Ishikawa (cell line): Measurements from ENCODE around the gene DUSP10.
A peak's percentile ranks its signal among the peaks of the same experiment; 100 is the strongest.

Experiments used
- CEBPB ChIP-seq: IDR thresholded peaks from 2 replicates; pipeline ENCODE4 v1.6.1; 2012
- CREB1 ChIP-seq: IDR thresholded peaks from 2 replicates; pipeline ENCODE4 v1.6.1; 2012; ENCODE audit warnings: low read depth
- EGR1 ChIP-seq: IDR thresholded peaks from 2 replicates; pipeline ENCODE4 v1.6.1; 2012
- EP300 ChIP-seq: IDR thresholded peaks from 2 replicates; pipeline ENCODE4 v1.6.1; 2012; ENCODE audit warnings: borderline replicate concordance
- FOXM1 ChIP-seq: IDR thresholded peaks from 2 replicates; pipeline ENCODE4 v1.6.1; 2012; ENCODE audit warnings: low read depth, borderline replicate concordance
- MAX ChIP-seq: IDR thresholded peaks from 2 replicates; pipeline ENCODE4 v1.6.1; 2012
- NFIC ChIP-seq: IDR thresholded peaks from 2 replicates; pipeline ENCODE4 v1.6.1; 2012
- RAD21 ChIP-seq: IDR thresholded peaks from 2 replicates; pipeline ENCODE4 v1.6.1; 2012; ENCODE audit warnings: low read depth
- REST ChIP-seq: IDR thresholded peaks from 2 replicates; pipeline ENCODE4 v1.6.1; 2012; ENCODE audit warnings: low read depth, mild to moderate bottlenecking
- TAF1 ChIP-seq: IDR thresholded peaks from 2 replicates; pipeline ENCODE4 v1.6.1; 2012; ENCODE audit warnings: low read depth, mild to moderate bottlenecking
- TCF12 ChIP-seq: IDR thresholded peaks from 2 replicates; pipeline ENCODE4 v1.6.1; 2012; ENCODE audit warnings: low read depth
- TEAD4 ChIP-seq: IDR thresholded peaks from 2 replicates; pipeline ENCODE4 v1.6.1; 2012
- USF1 ChIP-seq: IDR thresholded peaks from 2 replicates; pipeline ENCODE4 v1.6.1; 2012
- YY1 ChIP-seq: IDR thresholded peaks from 2 replicates; pipeline ENCODE4 v1.6.1; 2012; ENCODE audit warnings: low read depth
- ZBTB7A ChIP-seq: IDR thresholded peaks from 2 replicates; pipeline ENCODE4 v1.6.1; 2012; ENCODE audit warnings: low read depth

Gene DUSP10

GRCh38 chr1:221741703-221742554 is at the start of gene DUSP10:
Gene DUSP10 (minus strand): TSS chr1:221742089. CDS start chr1:221739744, 2,345 bp downstream.
- TF ChIP-seq TAF1, result no peak
- peak; percentile 13; the same call in 1 of the 2 replicates for TF ChIP-seq MAX
- 0 out of 2 replicates have a peak, but pooled peaks have one; percentile 33 for TF ChIP-seq CREB1

GRCh38 chr1:221788466-221788865 is 46.6 kb upstream of the DUSP10 start:
- TF ChIP-seq TAF1, result no peak
- TF ChIP-seq CREB1, result no peak
- no peak for TF ChIP-seq EP300
- no peak for TF ChIP-seq TCF12
- no peak for TF ChIP-seq ZBTB7A
- TF ChIP-seq REST, result no peak
- TF ChIP-seq NFIC, result no peak
- no peak for TF ChIP-seq USF1
- no peak for TF ChIP-seq CEBPB
- no peak for TF ChIP-seq RAD21
- TF ChIP-seq MAX, result no peak

DNA sequence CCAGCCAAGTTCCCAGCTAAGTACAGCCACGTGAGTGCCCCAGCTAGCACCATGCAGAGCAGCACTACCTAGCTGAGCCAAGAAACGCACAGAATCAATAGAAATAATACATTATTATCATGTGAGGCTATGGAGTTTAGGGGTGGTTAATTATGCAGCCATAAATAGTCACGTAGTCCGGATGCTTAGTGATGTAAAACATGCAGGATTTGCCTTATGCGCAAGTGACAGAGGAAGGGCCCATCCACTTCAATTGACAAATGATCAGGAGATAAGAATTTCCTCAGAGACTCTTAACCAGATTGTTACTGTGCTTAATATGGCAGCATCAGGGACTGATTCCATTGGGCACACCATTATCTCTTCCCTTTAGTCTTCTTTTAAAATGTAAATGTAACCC is 44.8 kb upstream of the DUSP10 start:
- TF ChIP-seq ZBTB7A (no peak), EP300 (no peak), FOXM1 (no peak), TEAD4 (no peak), TCF12 (no peak), NFIC (no peak), RAD21 (no peak), YY1 (no peak), TAF1 (no peak), REST (no peak), CEBPB (no peak), USF1 (no peak), EGR1 (no peak), MAX (no peak), CREB1 (no peak)

DNA sequence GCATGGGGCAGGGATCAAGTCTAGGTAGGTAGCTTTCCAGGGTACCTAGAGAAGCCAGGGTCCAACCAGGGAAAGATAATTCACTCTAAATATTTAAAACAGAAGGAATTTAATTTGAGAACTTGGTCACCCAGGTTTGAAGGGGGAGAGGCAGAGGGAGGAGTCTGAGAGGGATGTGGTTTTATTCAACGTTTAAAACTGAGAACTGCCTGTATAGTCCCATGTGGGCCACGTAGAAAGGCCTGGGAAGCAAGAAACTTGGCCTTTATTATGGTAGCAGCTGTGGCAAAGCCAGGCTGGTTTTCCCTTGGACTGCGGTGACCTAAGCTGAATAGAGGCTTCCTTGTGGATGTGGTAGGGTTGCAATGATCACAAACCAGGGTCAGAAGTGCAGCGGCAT is 42.0 kb upstream of the DUSP10 start:
- TF ChIP-seq CEBPB (no peak), TCF12 (no peak), REST (no peak), TEAD4 (no peak), USF1 (no peak), TAF1 (no peak), ZBTB7A (no peak), RAD21 (no peak), CREB1 (no peak), FOXM1 (no peak), EGR1 (no peak), NFIC (no peak), MAX (no peak), EP300 (no peak), YY1 (no peak)
